ENCODE results near the gene FMNL1.

The FMNL1 gene

DNA sequence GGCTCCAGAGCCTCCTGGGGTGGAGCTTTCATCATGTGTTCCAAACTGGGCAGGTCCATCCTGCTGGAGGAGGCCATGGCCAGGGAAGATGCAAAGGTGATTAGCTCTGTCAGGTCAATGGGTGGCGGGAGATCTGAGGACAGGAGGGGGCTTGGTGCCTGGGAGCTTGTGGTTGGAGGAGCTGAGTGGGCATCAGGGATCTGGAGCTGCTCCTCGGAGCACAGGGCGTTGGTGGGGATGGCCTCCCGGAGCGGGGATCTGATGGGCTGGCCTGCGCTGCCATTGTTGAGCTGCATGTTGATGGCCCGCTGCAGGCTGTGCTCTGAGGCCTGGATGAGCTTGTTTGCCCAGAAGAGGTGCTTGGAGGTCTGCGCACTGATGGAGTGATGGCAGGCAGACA lies 33.7 kb downstream of the FMNL1 start:
- POLR2A ChIA-PET = interaction anchor here (1.4 kb wide), 1 partner anchor 106 kb away, joined by 9 read pairs; the partner anchor contains the start of gene HEXIM1
- TF ChIP-seq, protein P1, sequence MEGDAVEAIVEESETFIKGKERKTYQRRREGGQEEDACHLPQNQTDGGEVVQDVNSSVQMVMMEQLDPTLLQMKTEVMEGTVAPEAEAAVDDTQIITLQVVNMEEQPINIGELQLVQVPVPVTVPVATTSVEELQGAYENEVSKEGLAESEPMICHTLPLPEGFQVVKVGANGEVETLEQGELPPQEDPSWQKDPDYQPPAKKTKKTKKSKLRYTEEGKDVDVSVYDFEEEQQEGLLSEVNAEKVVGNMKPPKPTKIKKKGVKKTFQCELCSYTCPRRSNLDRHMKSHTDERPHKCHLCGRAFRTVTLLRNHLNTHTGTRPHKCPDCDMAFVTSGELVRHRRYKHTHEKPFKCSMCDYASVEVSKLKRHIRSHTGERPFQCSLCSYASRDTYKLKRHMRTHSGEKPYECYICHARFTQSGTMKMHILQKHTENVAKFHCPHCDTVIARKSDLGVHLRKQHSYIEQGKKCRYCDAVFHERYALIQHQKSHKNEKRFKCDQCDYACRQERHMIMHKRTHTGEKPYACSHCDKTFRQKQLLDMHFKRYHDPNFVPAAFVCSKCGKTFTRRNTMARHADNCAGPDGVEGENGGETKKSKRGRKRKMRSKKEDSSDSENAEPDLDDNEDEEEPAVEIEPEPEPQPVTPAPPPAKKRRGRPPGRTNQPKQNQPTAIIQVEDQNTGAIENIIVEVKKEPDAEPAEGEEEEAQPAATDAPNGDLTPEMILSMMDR (IDR thresholded peaks at IDR 0.05; ENCODE audit: control extremely low read depth, extremely low read depth, low read depth, missing control alignments) = no peak
- CTCF ChIA-PET = interaction anchor here (0.9 to 3.8 kb wide), 9 partner anchors 11 to 130 kb away, joined by 3 to 15 read pairs (median 6); partner anchors contain the start of gene ACBD4
- no peak for DNase-seq (ENCODE audit: extremely low spot score)

DNA sequence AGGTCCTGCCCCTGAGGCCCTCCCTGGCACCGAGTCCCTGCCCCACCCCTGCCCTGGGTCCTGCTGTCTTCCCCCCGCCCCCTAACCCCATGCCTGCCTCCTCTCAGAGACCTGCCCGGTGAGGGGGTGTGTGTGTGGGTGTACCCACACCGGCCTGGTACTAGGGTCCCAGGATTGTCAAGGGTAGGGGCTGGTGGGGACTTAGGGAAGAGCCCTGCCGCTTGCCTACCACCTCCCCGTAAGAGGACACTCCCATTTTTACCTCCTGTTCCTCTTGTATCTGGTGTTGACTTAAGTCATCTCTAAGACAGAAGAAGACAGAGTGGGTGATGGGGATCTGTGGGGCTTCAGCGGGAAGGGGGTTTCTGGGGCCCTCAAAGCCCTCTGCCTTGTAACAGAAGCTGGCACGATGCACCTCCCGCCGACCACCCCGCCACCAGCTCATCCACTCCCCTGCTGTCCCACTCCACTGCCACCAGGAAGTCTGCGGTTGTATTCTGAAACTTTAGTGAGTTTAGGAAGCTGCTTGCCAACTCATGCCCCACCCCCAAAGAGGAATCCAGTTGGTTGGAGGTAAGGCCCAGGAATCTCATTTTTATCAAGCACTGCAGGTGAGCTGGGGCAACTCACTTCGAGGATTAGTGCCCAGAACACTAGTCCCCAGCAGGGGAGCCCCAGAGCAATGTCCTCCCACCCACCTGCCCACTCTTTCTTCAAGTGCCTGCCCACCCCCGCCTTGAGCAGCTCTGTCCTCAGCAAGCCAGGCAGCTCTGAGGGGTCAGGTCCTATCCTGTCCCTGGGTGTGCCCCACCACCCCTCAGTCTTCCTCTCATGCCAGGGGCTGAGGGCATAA lies 34.7 kb downstream of the FMNL1 start:
- CTCF ChIA-PET = interaction anchor here (1.1 to 3.8 kb wide), 9 partner anchors 10 to 129 kb away, joined by 3 to 15 read pairs (median 6); partner anchors contain the start of gene ACBD4
- no peak for DNase-seq (ENCODE audit: extremely low spot score)
- TF ChIP-seq, protein P1 (IDR thresholded peaks at IDR 0.05; ENCODE audit: control extremely low read depth, extremely low read depth, low read depth, missing control alignments) = no peak
- POLR2A ChIA-PET = interaction anchor here (1.4 kb wide), 1 partner anchor 107 kb away, joined by 9 read pairs; the partner anchor contains the start of gene HEXIM1

DNA sequence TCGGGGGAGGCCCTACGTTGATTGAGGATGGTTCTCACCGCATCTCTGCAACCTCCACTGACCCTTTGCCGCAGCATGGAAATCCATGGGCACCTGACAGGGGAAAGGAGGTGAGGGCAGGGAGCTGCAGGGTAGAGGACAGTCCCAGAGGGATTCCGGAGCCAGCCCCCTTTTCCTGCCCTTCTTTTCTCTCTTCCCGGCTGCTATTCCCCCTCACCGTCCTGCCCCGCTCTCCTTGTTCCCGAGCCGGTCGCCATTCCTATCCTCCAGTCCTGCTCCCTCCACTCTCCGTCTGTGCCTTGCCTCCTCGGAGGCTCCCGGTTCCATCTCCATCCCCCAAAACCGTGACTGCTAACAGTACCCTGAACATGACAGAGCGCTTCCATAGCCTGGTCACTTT lies 35.4 kb downstream of the FMNL1 start:
- TF ChIP-seq, protein P1 (IDR thresholded peaks at IDR 0.05; ENCODE audit: control extremely low read depth, extremely low read depth, low read depth, missing control alignments) = no peak
- no peak for DNase-seq (ENCODE audit: extremely low spot score)
- ChIA-PET CTCF (interaction anchor here (1.1 to 3.8 kb wide), 7 partner anchors 9 to 122 kb away, joined by 3 to 15 read pairs (median 7); partner anchors contain the start of gene ACBD4), POLR2A (interaction anchor here (0.6 kb wide), 1 partner anchor 51 kb away, joined by 3 read pairs; no protein-coding TSS in a partner anchor)

DNA sequence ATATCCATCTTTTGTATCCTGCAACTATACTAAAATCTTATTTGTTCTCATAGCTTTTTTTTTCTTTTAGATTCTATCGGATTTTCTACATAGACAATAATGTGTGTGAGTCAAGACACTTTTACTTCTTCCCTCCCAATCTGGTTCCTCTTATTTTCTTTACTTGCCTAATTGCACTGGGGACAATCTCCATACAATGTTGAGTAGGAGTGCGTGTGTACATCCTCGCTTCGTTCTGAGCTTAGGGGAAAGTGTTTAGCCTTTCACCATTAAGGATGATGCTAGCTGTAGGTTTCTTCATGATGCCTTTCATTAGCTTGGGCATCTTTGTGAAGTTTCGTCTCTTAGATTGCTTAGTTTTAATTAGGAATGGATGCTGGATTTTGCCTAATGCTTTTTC lies 37.3 kb downstream of the FMNL1 start:
- ChIA-PET CTCF (interaction anchor here (0.7 to 3.3 kb wide), 8 partner anchors 13 to 126 kb away, joined by 3 to 14 read pairs (median 4); partner anchors contain the start of gene ACBD4), POLR2A (no interaction called here)
- TF ChIP-seq, protein P1 (IDR thresholded peaks at IDR 0.05; ENCODE audit: control extremely low read depth, extremely low read depth, low read depth, missing control alignments) = no peak
- DNase-seq (ENCODE audit: extremely low spot score) = no peak

DNA sequence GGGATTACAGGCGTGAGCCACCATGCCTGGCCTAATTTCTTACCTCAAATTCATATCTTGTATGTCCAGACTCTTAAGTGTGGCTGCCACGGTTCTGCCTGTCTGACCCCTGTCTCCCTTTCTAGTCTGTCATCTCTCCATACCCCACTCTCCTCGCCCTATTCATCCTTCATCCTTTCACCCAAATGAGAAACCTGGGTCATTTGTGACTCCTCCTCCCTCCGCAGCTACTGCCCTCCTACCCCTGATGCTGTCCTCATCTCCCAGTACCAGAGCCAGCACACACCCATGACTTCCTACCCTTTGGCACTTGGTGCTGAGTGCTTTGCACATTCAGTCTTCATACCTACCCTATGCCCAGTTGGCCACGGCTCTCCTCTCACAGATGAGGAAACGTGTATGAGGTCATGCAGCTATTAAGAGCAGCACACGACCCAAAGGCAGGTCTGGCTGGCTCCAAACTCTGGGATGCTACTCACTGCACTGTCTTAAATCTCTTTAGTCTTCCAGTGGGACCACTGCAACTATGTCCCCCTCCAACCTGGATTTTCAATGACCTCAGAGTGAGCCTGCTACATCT lies 38.6 kb downstream of the FMNL1 start:
- ChIA-PET CTCF (interaction anchor here (1.4 to 3.3 kb wide), 5 partner anchors 11 to 125 kb away, joined by 4 to 14 read pairs (median 8); no protein-coding TSS in a partner anchor), POLR2A (no interaction called here)
- no peak for DNase-seq (ENCODE audit: extremely low spot score)
- TF ChIP-seq, protein P1 (IDR thresholded peaks at IDR 0.05; ENCODE audit: control extremely low read depth, extremely low read depth, low read depth, missing control alignments) = no peak
